HEK293 (cell line): Measurements from ENCODE around the gene APOBEC2.
A peak's percentile ranks its signal among the peaks of the same experiment; 100 is the strongest.

Source experiments
- BCL11A ChIP-seq: fragments of 450-650 bp; formaldehyde crosslinking; IDR thresholded peaks from 2 replicates; pipeline ENCODE4 v1.5.1; 2016; ENCODE audit warnings: low read depth, missing biosample characterization, missing genetic modification characterization
- SCRT2 ChIP-seq: fragments of 450-650 bp; formaldehyde crosslinking; IDR thresholded peaks from 2 replicates; pipeline ENCODE4 v1.5.1; 2016; ENCODE audit warnings: missing biosample characterization, missing genetic modification characterization
- SP7 ChIP-seq: fragments of 450-650 bp; formaldehyde crosslinking; IDR thresholded peaks from 2 replicates; pipeline ENCODE4 v1.5.1; 2016; ENCODE audit warnings: missing biosample characterization, missing genetic modification characterization
- ZBTB1 ChIP-seq: fragments of 450-650 bp; formaldehyde crosslinking; IDR thresholded peaks from 2 replicates; pipeline ENCODE4 v1.5.1; 2016; ENCODE audit warnings: missing biosample characterization, missing genetic modification characterization
- ZBTB8A ChIP-seq: fragments of 450-650 bp; formaldehyde crosslinking; IDR thresholded peaks from 2 replicates; pipeline ENCODE4 v1.5.1; 2016; ENCODE audit warnings: missing biosample characterization, missing genetic modification characterization
- ZFP69B ChIP-seq: fragments of 450-650 bp; formaldehyde crosslinking; IDR thresholded peaks from 2 replicates; pipeline ENCODE4 v1.5.1; 2016; ENCODE audit warnings: missing biosample characterization, missing genetic modification characterization
- ZNF174 ChIP-seq: fragments of 450-650 bp; formaldehyde crosslinking; IDR thresholded peaks from 2 replicates; pipeline ENCODE4 v1.5.0; 2017; ENCODE audit warnings: missing biosample characterization, mild to moderate bottlenecking, missing genetic modification characterization
- ZNF2 ChIP-seq: fragments of 450-650 bp; formaldehyde crosslinking; IDR thresholded peaks from 2 replicates; pipeline ENCODE4 v1.5.1; 2016; ENCODE audit warnings: missing biosample characterization, missing genetic modification characterization
- ZNF335 ChIP-seq: fragments of 450-650 bp; formaldehyde crosslinking; conservative IDR thresholded peaks from 2 replicates; pipeline ENCODE4 v1.5.1; 2016; ENCODE audit warnings: missing biosample characterization, missing genetic modification characterization
- ZNF416 ChIP-seq: fragments of 450-650 bp; formaldehyde crosslinking; IDR thresholded peaks from 2 replicates; pipeline ENCODE4 v1.5.1; 2016; ENCODE audit warnings: missing biosample characterization, missing genetic modification characterization
- ZNF521 ChIP-seq: fragments of 450-650 bp; formaldehyde crosslinking; IDR thresholded peaks from 2 replicates; pipeline ENCODE4 v1.5.1; 2017; ENCODE audit warnings: missing biosample characterization, mild to moderate bottlenecking, missing genetic modification characterization
- ZNF549 ChIP-seq: fragments of 450-650 bp; IDR thresholded peaks from 2 replicates; pipeline ENCODE4 v1.5.1; 2018; ENCODE audit warnings: missing biosample characterization, missing genetic modification characterization, mild to moderate bottlenecking, inconsistent platforms, moderate library complexity
- ZNF621 ChIP-seq: fragments of 450-650 bp; formaldehyde crosslinking; IDR thresholded peaks from 2 replicates; pipeline ENCODE4 v1.5.1; 2017; ENCODE audit warnings: missing biosample characterization, missing genetic modification characterization
- ZNF660 ChIP-seq: fragments of 450-650 bp; IDR thresholded peaks from 2 replicates; pipeline ENCODE4 v1.5.1; 2018; ENCODE audit warnings: missing biosample characterization, mild to moderate bottlenecking, missing genetic modification characterization
- ZNF830 ChIP-seq: fragments of 450-650 bp; IDR thresholded peaks from 2 replicates; pipeline ENCODE4 v1.5.0; 2018; ENCODE audit warnings: missing biosample characterization, missing genetic modification characterization, low read depth, mild to moderate bottlenecking, moderate library complexity
- TF ChIP-seq, protein P1 (sequence below): fragments of 450-650 bp; formaldehyde crosslinking; IDR thresholded peaks from 2 replicates; pipeline ENCODE4 v1.5.1; 2016; ENCODE audit warnings: missing biosample characterization, missing genetic modification characterization, low read depth
- TF ChIP-seq, protein P2 (sequence below): fragments of 450-650 bp; formaldehyde crosslinking; IDR thresholded peaks from 2 replicates; pipeline ENCODE4 v1.5.1; 2016; ENCODE audit warnings: missing biosample characterization, missing genetic modification characterization
- TF ChIP-seq, protein P3 (sequence below): fragments of 450-650 bp; formaldehyde crosslinking; conservative IDR thresholded peaks from 2 replicates; pipeline ENCODE4 v1.5.1; 2016; ENCODE audit warnings: low read depth, missing biosample characterization, missing genetic modification characterization
- TF ChIP-seq, protein P4 (sequence below): fragments of 450-650 bp; formaldehyde crosslinking; conservative IDR thresholded peaks from 2 replicates; pipeline ENCODE4 v1.5.1; 2016; ENCODE audit warnings: low read depth, missing biosample characterization, missing genetic modification characterization
- TF ChIP-seq, protein P5 (sequence below): fragments of 450-650 bp; formaldehyde crosslinking; IDR thresholded peaks from 2 replicates; pipeline ENCODE4 v1.5.1; 2016; ENCODE audit warnings: missing biosample characterization, missing genetic modification characterization

The APOBEC2 gene

DNA sequence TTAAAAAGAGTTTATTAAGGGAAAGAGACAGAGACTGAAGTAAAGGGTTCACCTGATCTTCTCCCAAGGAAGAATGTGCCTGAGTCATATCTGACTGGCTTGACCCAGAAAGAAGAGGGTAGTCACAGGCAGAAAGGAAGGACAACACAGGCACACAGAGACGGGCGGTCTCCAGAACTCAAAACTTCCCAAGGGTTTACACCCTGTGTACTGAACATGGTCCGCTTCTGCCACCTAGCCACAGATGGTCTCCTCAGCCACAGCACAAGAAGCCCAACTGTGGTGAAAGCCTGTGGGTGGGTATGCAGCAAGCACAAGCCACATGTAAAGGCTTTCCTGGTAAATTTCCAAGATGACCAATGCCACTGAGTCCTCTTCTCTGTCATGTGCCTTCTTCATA, 31.2 kb upstream of the APOBEC2 start (continued):
- TF ChIP-seq, protein P1, sequence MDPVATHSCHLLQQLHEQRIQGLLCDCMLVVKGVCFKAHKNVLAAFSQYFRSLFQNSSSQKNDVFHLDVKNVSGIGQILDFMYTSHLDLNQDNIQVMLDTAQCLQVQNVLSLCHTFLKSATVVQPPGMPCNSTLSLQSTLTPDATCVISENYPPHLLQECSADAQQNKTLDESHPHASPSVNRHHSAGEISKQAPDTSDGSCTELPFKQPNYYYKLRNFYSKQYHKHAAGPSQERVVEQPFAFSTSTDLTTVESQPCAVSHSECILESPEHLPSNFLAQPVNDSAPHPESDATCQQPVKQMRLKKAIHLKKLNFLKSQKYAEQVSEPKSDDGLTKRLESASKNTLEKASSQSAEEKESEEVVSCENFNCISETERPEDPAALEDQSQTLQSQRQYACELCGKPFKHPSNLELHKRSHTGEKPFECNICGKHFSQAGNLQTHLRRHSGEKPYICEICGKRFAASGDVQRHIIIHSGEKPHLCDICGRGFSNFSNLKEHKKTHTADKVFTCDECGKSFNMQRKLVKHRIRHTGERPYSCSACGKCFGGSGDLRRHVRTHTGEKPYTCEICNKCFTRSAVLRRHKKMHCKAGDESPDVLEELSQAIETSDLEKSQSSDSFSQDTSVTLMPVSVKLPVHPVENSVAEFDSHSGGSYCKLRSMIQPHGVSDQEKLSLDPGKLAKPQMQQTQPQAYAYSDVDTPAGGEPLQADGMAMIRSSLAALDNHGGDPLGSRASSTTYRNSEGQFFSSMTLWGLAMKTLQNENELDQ (tag by site-specific recombination): no peak
- no peak for TF ChIP-seq ZFP69B (tag by site-specific recombination)
- TF ChIP-seq, protein P2, sequence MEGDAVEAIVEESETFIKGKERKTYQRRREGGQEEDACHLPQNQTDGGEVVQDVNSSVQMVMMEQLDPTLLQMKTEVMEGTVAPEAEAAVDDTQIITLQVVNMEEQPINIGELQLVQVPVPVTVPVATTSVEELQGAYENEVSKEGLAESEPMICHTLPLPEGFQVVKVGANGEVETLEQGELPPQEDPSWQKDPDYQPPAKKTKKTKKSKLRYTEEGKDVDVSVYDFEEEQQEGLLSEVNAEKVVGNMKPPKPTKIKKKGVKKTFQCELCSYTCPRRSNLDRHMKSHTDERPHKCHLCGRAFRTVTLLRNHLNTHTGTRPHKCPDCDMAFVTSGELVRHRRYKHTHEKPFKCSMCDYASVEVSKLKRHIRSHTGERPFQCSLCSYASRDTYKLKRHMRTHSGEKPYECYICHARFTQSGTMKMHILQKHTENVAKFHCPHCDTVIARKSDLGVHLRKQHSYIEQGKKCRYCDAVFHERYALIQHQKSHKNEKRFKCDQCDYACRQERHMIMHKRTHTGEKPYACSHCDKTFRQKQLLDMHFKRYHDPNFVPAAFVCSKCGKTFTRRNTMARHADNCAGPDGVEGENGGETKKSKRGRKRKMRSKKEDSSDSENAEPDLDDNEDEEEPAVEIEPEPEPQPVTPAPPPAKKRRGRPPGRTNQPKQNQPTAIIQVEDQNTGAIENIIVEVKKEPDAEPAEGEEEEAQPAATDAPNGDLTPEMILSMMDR (tag by site-specific recombination): peak; percentile 71
- no peak for TF ChIP-seq ZNF174 (tag by site-specific recombination)
- no peak for TF ChIP-seq ZBTB8A (tag by site-specific recombination)
- no peak for TF ChIP-seq SCRT2 (tag by site-specific recombination)
- peak; percentile 57 for TF ChIP-seq ZNF335 (tag by site-specific recombination)
- TF ChIP-seq SP7 (tag by site-specific recombination): no peak
- TF ChIP-seq ZNF830 (tag by site-specific recombination): no peak
- no peak for TF ChIP-seq ZBTB1 (tag by site-specific recombination)
- TF ChIP-seq, protein P3, sequence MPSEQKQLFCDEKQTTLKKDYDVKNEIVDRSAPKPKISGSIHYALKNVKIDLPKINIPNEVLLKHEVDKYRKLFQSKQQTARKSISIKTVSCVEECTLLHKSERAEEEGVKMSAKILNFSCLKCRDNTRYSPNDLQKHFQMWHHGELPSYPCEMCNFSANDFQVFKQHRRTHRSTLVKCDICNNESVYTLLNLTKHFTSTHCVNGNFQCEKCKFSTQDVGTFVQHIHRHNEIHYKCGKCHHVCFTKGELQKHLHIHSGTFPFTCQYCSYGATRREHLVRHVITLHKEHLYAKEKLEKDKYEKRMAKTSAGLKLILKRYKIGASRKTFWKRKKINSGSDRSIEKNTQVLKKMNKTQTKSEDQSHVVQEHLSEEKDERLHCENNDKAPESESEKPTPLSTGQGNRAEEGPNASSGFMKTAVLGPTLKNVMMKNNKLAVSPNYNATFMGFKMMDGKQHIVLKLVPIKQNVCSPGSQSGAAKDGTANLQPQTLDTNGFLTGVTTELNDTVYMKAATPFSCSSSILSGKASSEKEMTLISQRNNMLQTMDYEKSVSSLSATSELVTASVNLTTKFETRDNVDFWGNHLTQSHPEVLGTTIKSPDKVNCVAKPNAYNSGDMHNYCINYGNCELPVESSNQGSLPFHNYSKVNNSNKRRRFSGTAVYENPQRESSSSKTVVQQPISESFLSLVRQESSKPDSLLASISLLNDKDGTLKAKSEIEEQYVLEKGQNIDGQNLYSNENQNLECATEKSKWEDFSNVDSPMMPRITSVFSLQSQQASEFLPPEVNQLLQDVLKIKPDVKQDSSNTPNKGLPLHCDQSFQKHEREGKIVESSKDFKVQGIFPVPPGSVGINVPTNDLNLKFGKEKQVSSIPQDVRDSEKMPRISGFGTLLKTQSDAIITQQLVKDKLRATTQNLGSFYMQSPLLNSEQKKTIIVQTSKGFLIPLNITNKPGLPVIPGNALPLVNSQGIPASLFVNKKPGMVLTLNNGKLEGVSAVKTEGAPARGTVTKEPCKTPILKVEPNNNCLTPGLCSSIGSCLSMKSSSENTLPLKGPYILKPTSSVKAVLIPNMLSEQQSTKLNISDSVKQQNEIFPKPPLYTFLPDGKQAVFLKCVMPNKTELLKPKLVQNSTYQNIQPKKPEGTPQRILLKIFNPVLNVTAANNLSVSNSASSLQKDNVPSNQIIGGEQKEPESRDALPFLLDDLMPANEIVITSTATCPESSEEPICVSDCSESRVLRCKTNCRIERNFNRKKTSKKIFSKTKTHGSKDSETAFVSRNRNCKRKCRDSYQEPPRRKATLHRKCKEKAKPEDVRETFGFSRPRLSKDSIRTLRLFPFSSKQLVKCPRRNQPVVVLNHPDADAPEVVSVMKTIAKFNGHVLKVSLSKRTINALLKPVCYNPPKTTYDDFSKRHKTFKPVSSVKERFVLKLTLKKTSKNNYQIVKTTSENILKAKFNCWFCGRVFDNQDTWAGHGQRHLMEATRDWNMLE (tag by site-specific recombination): no peak
- TF ChIP-seq ZNF416: no peak
- TF ChIP-seq ZNF621 (tag by site-specific recombination): no peak
- no peak for TF ChIP-seq ZNF521 (tag by site-specific recombination)
- no peak for TF ChIP-seq ZNF2 (tag by site-specific recombination)
- TF ChIP-seq ZNF660 (tag by site-specific recombination): 0 out of 2 replicates have a peak, but pooled peaks have one; percentile 20
- TF ChIP-seq, protein P4, sequence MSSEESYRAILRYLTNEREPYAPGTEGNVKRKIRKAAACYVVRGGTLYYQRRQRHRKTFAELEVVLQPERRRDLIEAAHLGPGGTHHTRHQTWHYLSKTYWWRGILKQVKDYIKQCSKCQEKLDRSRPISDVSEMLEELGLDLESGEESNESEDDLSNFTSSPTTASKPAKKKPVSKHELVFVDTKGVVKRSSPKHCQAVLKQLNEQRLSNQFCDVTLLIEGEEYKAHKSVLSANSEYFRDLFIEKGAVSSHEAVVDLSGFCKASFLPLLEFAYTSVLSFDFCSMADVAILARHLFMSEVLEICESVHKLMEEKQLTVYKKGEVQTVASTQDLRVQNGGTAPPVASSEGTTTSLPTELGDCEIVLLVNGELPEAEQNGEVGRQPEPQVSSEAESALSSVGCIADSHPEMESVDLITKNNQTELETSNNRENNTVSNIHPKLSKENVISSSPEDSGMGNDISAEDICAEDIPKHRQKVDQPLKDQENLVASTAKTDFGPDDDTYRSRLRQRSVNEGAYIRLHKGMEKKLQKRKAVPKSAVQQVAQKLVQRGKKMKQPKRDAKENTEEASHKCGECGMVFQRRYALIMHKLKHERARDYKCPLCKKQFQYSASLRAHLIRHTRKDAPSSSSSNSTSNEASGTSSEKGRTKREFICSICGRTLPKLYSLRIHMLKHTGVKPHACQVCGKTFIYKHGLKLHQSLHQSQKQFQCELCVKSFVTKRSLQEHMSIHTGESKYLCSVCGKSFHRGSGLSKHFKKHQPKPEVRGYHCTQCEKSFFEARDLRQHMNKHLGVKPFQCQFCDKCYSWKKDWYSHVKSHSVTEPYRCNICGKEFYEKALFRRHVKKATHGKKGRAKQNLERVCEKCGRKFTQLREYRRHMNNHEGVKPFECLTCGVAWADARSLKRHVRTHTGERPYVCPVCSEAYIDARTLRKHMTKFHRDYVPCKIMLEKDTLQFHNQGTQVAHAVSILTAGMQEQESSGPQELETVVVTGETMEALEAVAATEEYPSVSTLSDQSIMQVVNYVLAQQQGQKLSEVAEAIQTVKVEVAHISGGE (tag by site-specific recombination): no peak
- TF ChIP-seq BCL11A (tag by site-specific recombination): no peak
- TF ChIP-seq, protein P5, sequence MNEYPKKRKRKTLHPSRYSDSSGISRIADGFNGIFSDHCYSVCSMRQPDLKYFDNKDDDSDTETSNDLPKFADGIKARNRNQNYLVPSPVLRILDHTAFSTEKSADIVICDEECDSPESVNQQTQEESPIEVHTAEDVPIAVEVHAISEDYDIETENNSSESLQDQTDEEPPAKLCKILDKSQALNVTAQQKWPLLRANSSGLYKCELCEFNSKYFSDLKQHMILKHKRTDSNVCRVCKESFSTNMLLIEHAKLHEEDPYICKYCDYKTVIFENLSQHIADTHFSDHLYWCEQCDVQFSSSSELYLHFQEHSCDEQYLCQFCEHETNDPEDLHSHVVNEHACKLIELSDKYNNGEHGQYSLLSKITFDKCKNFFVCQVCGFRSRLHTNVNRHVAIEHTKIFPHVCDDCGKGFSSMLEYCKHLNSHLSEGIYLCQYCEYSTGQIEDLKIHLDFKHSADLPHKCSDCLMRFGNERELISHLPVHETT (tag by site-specific recombination): no peak
- no peak for TF ChIP-seq ZNF549 (tag by site-specific recombination)
